ENCODE measurements around the gene PTPRO.

DNA sequence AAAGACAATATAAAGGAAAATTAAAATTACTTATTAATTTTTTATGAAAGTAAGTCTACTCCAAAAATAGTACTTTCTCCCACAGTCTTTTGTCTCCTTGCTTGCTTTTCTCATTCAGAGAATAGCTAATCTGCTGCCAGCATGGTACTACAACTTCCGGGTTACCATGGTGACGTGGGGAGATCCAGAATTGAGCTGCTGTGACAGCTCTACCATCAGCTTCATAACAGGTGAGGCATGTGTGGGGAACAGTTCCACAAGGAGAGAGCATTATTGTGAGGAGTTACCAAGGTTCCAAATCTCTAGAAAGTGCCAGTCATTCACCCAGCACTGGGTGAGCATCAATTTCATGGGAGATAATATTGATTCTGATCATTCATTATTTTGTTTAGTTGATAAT is 197.8 kb downstream of the PTPRO start:
- TF ChIP-seq, protein P1, sequence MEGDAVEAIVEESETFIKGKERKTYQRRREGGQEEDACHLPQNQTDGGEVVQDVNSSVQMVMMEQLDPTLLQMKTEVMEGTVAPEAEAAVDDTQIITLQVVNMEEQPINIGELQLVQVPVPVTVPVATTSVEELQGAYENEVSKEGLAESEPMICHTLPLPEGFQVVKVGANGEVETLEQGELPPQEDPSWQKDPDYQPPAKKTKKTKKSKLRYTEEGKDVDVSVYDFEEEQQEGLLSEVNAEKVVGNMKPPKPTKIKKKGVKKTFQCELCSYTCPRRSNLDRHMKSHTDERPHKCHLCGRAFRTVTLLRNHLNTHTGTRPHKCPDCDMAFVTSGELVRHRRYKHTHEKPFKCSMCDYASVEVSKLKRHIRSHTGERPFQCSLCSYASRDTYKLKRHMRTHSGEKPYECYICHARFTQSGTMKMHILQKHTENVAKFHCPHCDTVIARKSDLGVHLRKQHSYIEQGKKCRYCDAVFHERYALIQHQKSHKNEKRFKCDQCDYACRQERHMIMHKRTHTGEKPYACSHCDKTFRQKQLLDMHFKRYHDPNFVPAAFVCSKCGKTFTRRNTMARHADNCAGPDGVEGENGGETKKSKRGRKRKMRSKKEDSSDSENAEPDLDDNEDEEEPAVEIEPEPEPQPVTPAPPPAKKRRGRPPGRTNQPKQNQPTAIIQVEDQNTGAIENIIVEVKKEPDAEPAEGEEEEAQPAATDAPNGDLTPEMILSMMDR (IDR thresholded peaks at IDR 0.05; ENCODE audit: low read depth, low read length, poor library complexity, severe bottlenecking): no peak
- TF ChIP-seq EZH2phosphoT487 (IDR thresholded peaks at IDR 0.05; ENCODE audit: borderline replicate concordance, low read length): no peak
